ENCODE data around the gene RRM2.
"Not testable (repeated sequence)": the region's sequence is repeated elsewhere in the genome, so short reads cannot be mapped to it uniquely, and the experiment has no call there.

RRM2 gene

GRCh38 chr2:10132043-10132575, 9.6 kb downstream of the RRM2 start:
- DNase-seq (ENCODE audit: low read depth in 2 of 2), result no peak

- no peak for DNase-seq (ENCODE audit: low read depth in 2 of 2)
Observed at GRCh38 chr2:10132596-10132995, 10.1 kb downstream of the RRM2 start.

GRCh38 chr2:10132996-10133647, 10.6 kb downstream of the RRM2 start:
- no peak for DNase-seq (ENCODE audit: low read depth in 2 of 2)

- no peak for DNase-seq (ENCODE audit: low read depth in 2 of 2)
Observed at GRCh38 chr2:10135296-10136089, 13.0 kb downstream of the RRM2 start.

- no peak for DNase-seq (ENCODE audit: low read depth in 2 of 2)
Observed at GRCh38 chr2:10136101-10136934, 13.8 kb downstream of the RRM2 start.

GRCh38 chr2:10137053-10137843, 14.7 kb downstream of the RRM2 start:
- DNase-seq (ENCODE audit: low read depth in 2 of 2), result no peak

GRCh38 chr2:10139536-10139935, 17.0 kb downstream of the RRM2 start:
- DNase-seq (ENCODE audit: low read depth in 2 of 2), result no peak

- no peak for DNase-seq (ENCODE audit: low read depth in 2 of 2)
Observed at GRCh38 chr2:10140841-10141610, 18.5 kb downstream of the RRM2 start.

- DNase-seq (ENCODE audit: low read depth in 2 of 2), result no peak
Observed at GRCh38 chr2:10141736-10142639, 19.4 kb downstream of the RRM2 start.

- no peak for DNase-seq (ENCODE audit: low read depth in 2 of 2)
Observed at GRCh38 chr2:10142640-10142965, 20.1 kb downstream of the RRM2 start.

- DNase-seq (ENCODE audit: low read depth in 2 of 2), result no peak
Observed at GRCh38 chr2:10144771-10145518, 22.4 kb downstream of the RRM2 start.

- DNase-seq (ENCODE audit: low read depth in 2 of 2), result no peak
Observed at GRCh38 chr2:10145519-10146357, 23.2 kb downstream of the RRM2 start.

- DNase-seq (ENCODE audit: low read depth in 2 of 2), result no peak
Observed at GRCh38 chr2:10146366-10147005, 23.9 kb downstream of the RRM2 start.

GRCh38 chr2:10147050-10147660, 24.6 kb downstream of the RRM2 start:
- not testable (repeated sequence) for DNase-seq (ENCODE audit: low read depth in 2 of 2)

GRCh38 chr2:10148268-10148667, 25.7 kb downstream of the RRM2 start:
- DNase-seq (ENCODE audit: low read depth in 2 of 2), result no peak

GRCh38 chr2:10149635-10150034, 27.1 kb downstream of the RRM2 start:
- DNase-seq (ENCODE audit: low read depth in 2 of 2), result no peak

- no peak for DNase-seq (ENCODE audit: low read depth in 2 of 2)
Observed at GRCh38 chr2:10150436-10150835, 27.9 kb downstream of the RRM2 start.

Measured in stimulated activated CD4-positive, alpha-beta T cell treated with anti-CD3 and anti-CD28 coated beads, Interleukin-12 subunit alpha, Interleukin-12 subunit beta, amount 100 ng/mL, for 24 hours (primary cell).